Muscle layer of duodenum (tissue), 2 donors: ENCODE measurements around the gene RPS24.

Experiments
- H3K27ac ChIP-seq: one replicate; pipeline ENCODE4 v1.7.0; 2013; ENCODE audit warnings: mild to moderate bottlenecking, low read length
- H3K27me3 ChIP-seq: one replicate; pipeline ENCODE4 v1.7.0; 2013; ENCODE audit warnings: low read depth, mild to moderate bottlenecking, control low read depth, low read length
- H3K36me3 ChIP-seq, 2 donors: one replicate each; pipeline ENCODE4 v1.7.0; 2013; ENCODE audit warnings: low read length in 2 of 2, control low read depth in 1 of 2, mild to moderate bottlenecking in 1 of 2; ENCODE audit not compliant: insufficient read depth in 2 of 2, control insufficient read depth in 1 of 2
- H3K4me1 ChIP-seq, 2 donors: one replicate each; pipeline ENCODE4 v1.7.0; 2013; ENCODE audit warnings: low read length in 2 of 2, mild to moderate bottlenecking in 2 of 2, control low read depth in 1 of 2, moderate library complexity in 1 of 2; ENCODE audit not compliant: insufficient read depth in 2 of 2, control insufficient read depth in 1 of 2
- H3K4me3 ChIP-seq, 2 donors: one replicate each; pipeline ENCODE4 v1.7.0; 2013; ENCODE audit warnings: low read length in 2 of 2, low read depth in 1 of 2, mild to moderate bottlenecking in 1 of 2
- H3K9me3 ChIP-seq, 2 donors: one replicate each; pipeline ENCODE4 v1.7.0; 2013; ENCODE audit warnings: low read length in 2 of 2, control low read depth in 1 of 2, mild to moderate bottlenecking in 1 of 2; ENCODE audit not compliant: control insufficient read depth in 1 of 2
- donor health status: healthy.

RPS24 gene

DNA sequence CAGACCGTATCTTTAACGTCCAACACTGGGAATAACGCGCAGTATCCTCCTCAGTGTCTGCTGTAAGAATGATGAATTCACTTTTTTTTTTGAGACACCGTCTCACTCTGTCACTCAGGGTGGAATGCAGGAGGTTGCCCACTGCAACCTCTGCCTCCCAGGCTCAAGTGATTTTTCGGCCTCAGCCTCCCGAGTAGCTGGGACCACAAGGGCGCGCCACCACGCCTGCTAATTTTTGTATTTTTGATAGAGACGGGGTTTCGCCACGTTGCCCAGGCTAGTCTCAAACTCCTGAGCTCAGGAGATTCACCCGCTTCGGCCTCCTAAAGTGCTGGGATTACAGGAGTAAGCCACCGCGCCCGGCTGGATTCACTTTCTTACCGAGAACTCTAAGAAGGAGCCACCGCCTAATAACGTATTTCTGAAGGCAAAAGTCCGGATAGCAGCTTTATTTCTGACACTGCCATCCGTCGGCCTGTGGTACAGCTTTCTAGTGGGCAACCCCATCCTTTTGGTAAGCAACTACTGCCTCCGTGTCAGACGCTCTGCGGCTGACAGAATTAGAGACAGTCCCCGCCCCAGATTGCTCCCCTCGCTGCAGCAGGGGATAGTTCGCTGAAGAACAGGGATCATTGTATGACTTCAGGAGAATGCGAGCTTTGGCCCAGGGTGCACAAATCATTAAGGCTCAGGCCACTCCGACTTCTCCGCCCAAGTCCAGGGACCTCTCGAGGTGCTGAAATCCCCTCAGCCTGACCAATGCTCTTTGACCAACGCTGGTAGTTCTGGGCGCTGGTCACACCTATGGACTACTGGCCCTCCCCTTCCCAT is 5.0 kb upstream of the RPS24 start:
- Histone ChIP-seq H3K36me3 (peaks cover 17 to 24% of the 10 kb centered on the region in 2 donors), H3K4me1 (peaks cover 0 to 12% of the 10 kb centered on the region in 2 donors), H3K9me3 (no peaks in the 10 kb centered on the region), H3K4me3 (peak overlapping the region; percentile 82 to 99), H3K27me3 (no peaks in the 10 kb centered on the region), H3K27ac (peak overlapping the region; percentile 96)

DNA sequence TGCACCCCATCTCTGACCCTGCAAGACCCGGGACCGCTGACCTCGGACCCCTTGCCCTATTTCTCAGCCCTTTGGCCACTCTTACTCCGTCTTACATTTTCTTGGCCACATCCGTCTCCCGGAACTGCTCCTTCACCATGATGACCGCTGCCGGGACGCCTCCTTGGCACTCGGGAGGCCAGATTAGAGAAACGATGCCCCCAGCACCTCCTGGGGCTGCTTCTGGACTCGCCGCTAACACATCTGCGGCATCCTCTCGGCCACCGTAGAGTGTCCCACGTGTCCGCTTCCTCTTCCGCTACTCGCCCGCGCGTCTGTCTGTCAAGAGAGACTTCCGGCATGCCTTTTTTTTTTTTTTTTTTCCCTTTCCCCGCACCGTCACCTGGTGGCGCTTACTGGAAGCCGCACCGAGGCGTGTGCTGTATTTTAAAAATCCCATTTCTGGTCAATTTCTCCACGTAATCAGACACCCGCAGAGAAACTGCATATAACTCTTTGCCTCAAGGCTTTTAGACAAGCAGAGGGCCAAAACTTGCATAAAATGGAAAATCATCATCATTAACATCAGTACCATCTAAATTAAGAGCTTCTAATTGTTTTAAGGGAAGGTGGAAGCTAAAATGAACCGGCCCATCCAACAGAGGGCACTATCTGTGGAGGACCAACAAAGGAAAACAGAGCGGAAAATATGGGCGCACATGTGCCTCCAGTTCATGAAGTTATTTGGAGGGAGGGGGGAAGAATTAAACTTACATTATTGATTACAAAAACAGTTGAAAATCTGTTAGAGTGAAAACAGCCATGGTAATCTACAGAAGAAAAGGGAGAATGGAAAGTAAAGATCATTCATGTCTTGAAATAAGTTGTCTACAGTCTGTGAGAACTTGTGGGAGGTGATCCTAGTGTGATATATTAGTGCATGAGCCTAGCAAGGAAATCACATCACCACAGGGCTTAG is 4.1 kb upstream of the RPS24 start, which contains the start of gene POLR3A:
TSS of gene POLR3A (minus strand) at position 247 of the 958 bp plus-strand sequence. CDS start at position 139, 108 bp downstream.
- H3K9me3 ChIP-seq, result no peaks in the 10 kb centered on the region
- peak within 1 kb of the TSS; percentile 96 for H3K27ac ChIP-seq
- H3K4me1 ChIP-seq, result peaks cover 2 to 16% of the 10 kb centered on the region in 2 donors
- peak within 1 kb of the TSS; percentile 82 to 99 for H3K4me3 ChIP-seq
- H3K27me3 ChIP-seq, result no peaks in the 10 kb centered on the region
- peaks cover 16% of the 10 kb centered on the region in 2 donors for H3K36me3 ChIP-seq

DNA sequence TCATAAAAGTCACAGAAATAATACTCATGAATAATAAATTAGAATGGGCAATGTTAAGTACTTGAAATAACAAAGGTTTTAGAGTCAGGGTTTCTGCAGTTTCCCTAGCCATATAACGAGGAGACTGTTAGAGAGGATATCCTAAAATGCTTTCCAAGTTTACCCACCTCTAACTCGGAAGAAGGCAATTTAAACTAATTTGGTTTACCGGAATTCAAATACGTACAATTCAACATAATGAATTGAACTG is 351 bp upstream of the RPS24 start:
- H3K27me3 ChIP-seq, result no peaks in the 10 kb centered on the region
- no peaks in the 10 kb centered on the region for H3K9me3 ChIP-seq
- peaks cover 28 to 32% of the 10 kb centered on the region in 2 donors for H3K36me3 ChIP-seq
- H3K27ac ChIP-seq, result peak overlapping the region; percentile 74
- peaks cover 13 to 23% of the 10 kb centered on the region in 2 donors for H3K4me1 ChIP-seq
- H3K4me3 ChIP-seq, result peak overlapping the region; percentile 85 to 92

DNA sequence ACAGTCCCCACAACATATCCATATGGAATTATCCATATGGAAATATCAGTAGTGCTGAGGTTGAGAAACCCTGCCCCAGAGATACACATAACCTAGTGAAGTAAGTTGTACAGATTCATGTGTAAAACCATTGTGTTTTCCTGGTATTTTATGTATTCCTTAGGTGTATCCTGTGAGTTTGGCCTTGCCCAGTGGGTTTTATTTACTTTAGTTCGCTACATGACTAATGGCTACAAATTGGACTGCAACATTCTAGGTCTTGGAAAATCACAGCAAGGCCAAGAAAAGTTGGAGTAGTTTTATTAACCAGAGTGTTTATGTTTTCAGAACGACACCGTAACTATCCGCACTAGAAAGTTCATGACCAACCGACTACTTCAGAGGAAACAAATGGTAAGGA is 1.4 kb downstream of the RPS24 start:
- Histone ChIP-seq H3K27me3 (no peaks in the 10 kb centered on the region), H3K27ac (peak overlapping the region; percentile 68), H3K36me3 (peaks cover 44 to 47% of the 10 kb centered on the region in 2 donors), H3K9me3 (no peaks in the 10 kb centered on the region), H3K4me3 (peak overlapping the region; percentile 85 to 92), H3K4me1 (peaks cover 13 to 18% of the 10 kb centered on the region in 2 donors)

DNA sequence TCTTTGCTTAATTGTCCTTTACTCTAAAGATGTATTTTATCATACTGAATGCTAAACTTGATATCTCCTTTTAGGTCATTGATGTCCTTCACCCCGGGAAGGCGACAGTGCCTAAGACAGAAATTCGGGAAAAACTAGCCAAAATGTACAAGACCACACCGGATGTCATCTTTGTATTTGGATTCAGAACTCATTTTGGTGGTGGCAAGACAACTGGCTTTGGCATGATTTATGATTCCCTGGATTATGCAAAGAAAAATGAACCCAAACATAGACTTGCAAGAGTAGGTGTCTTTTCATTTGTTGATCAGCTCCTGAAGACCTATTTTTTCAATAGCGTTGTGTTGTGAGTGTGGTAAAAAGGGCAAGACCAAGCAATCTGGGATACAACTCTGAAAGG is 1.8 kb downstream of the RPS24 start:
- Histone ChIP-seq H3K4me3 (peak overlapping the region in 1 of 2 donors; percentile 92), H3K36me3 (peaks cover 46 to 51% of the 10 kb centered on the region in 2 donors), H3K4me1 (peaks cover 13 to 18% of the 10 kb centered on the region in 2 donors), H3K9me3 (no peaks in the 10 kb centered on the region), H3K27ac (no peak overlapping the region), H3K27me3 (no peaks in the 10 kb centered on the region)

DNA sequence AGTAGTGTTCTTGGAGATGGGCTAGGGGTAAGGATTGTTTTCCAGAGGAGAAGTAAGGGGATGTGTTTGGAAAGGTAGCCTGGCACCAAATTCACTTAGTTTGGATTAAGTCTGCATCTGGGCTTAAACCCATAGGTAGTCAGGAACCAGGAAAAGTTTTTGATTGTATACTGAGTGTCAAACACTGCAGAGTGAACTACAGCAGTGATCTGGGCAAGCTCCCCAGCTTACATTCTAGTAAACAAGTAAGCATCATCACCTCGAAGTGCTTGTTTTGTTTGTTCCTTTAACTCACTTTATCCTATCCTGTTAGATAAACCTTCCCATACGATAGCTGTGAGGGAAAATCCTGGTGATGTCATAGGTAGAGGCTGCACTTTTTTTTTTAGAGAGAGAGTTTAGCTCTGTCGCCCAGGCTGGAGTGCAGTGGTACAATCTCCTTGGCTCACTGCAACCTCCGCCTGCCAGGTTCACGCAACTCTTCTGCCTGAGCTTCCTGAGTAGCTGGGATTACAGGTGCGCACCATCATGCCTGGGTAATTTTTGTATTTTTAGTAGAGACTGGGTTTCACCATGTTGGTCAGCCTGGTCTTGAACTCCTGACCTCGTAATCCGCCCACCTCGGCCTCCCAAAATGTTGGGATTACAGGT is 2.4 kb downstream of the RPS24 start:
- Histone ChIP-seq H3K27me3 (no peaks in the 10 kb centered on the region), H3K27ac (no peak overlapping the region), H3K4me1 (peaks cover 13 to 18% of the 10 kb centered on the region in 2 donors), H3K4me3 (no peak overlapping the region), H3K36me3 (peaks cover 53 to 57% of the 10 kb centered on the region in 2 donors), H3K9me3 (no peaks in the 10 kb centered on the region)

DNA sequence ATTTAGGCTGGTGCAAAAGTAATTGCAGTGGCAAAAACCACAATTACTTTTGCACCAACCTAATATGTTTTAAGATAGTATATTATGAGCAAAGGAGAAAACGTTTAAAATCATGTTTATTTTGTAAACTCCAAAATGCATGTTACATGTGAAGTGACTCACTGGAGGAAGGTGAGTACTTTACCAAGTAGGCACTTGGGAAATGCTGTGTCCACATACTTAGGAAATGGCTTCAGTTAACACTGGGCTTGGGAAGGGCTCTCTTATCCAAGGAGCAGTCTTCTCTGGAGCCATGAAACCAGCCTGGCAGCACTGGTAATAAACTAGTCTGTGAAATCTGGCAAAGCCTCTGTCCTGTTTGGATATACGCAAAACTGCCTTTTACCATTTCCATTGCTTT is 4.4 kb downstream of the RPS24 start:
- no peak overlapping the region for H3K27ac ChIP-seq
- no peaks in the 10 kb centered on the region for H3K9me3 ChIP-seq
- H3K36me3 ChIP-seq, result peaks cover 69 to 74% of the 10 kb centered on the region in 2 donors
- no peak overlapping the region for H3K4me3 ChIP-seq
- H3K4me1 ChIP-seq, result peaks cover 13 to 18% of the 10 kb centered on the region in 2 donors
- no peaks in the 10 kb centered on the region for H3K27me3 ChIP-seq

DNA sequence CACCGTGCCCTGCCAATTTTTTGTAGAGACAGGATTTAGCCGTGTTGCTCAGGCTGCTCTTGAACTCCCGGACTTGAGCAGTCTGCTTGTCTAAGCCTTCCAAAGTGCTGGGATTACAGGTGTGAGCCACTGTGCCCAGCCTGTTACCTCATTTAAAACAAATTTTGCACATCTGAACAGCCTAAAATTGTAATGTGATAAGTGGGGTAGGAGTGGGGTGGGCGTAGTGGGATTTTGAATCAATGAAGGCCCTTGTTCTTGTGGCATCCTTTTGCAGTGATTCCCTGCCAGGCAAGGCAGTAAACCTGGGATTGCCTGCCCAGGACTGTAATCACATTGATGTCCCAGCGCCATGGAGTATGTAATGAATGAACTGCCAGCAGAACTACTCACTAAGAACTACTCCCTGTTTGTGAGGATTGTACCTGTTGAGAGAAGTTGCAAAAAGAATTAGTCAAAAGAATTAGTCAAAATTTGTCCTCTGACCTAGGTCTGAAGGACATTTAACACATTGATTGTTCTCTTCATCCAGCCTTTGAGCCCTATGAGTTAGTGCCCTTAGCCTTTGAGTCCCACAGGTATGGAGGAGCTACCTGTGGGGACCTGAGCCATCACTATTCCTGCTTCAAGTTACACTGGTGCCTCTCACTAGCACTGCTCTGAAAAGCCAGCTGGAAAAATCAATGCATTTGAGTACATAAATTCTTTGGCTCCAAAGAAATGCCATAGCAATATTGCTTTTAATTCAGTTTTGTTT is 5.3 kb downstream of the RPS24 start:
- H3K27me3 ChIP-seq, result no peaks in the 10 kb centered on the region
- H3K27ac ChIP-seq, result no peak overlapping the region
- H3K36me3 ChIP-seq, result peaks cover 69 to 74% of the 10 kb centered on the region in 2 donors
- H3K4me1 ChIP-seq, result peaks cover 13 to 18% of the 10 kb centered on the region in 2 donors
- H3K9me3 ChIP-seq, result no peaks in the 10 kb centered on the region
- no peak overlapping the region for H3K4me3 ChIP-seq

DNA sequence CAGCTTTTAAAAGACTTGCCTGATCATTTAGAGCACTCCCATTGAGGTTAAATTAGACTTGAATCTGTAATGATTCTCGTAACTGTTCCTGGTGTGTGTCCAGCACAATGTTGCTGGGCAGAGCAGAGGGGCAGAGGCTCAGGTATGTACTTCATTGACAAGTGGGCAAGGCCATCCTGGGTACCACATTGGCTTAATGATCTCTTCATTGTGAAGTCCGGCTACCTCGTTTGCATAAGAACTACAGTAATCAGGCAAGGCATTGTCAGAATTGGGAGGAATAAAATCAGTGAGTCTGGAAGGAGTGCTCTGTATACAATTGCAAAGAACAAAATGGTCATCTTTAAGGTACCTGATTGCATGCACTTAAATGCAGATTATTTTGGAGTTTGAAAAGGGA is 6.1 kb downstream of the RPS24 start:
- Histone ChIP-seq H3K27me3 (no peaks in the 10 kb centered on the region), H3K4me1 (peaks cover 10 to 12% of the 10 kb centered on the region in 2 donors), H3K9me3 (no peaks in the 10 kb centered on the region), H3K4me3 (no peak overlapping the region), H3K27ac (no peak overlapping the region), H3K36me3 (peaks cover 69 to 74% of the 10 kb centered on the region in 2 donors)

DNA sequence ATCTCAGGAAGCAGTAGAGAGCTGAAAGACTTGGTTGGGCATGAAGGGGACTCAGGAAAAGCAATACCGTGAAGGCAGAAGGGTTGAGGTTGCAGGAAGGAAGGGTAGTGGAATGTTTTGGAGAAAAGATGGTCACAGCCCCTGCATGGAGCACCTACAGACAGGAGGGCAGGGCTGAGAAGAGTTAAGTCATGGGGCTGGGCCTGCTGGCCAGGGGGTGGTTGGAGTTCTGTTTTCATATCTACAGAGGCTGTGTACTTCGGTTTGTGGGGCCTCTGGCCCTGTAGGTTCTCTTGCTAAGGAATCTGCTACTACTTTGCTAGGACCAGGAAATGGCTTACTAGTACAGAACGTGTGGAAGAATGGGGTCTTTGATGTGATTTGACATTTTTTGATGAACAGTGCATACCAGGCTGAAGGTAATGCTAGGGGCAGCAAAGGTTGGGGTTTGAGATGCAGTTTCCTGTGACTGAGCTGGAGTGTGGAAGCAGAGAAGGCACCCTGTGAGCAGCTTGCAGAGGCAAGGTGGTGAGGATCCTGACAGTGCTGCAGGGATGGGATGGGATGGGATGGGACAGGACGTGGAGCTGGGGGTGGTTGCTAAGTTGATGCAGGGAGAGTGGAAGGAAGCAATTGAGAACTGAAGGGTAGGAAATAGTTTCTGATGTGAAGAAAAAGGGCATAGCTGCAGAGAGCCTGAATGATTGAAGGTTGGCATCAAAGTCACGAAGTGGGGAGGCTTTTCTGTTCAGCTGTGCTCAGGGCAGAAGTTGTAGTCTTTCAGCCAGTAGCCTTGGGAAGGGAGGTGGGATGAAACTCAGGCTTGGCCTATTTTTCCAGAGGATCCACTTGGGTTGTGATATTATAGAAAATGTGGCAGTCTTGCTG is 7.8 kb downstream of the RPS24 start:
- H3K27ac ChIP-seq, result no peak overlapping the region
- H3K27me3 ChIP-seq, result no peaks in the 10 kb centered on the region
- no peaks in the 10 kb centered on the region for H3K4me1 ChIP-seq
- no peaks in the 10 kb centered on the region for H3K9me3 ChIP-seq
- peaks cover 59 to 60% of the 10 kb centered on the region in 2 donors for H3K36me3 ChIP-seq
- H3K4me3 ChIP-seq, result no peak overlapping the region
